BLaER1 (cell line): ENCODE data around the gene TRPM2.
"Not testable (repeated sequence)": the region's sequence is repeated elsewhere in the genome, so short reads cannot be mapped to it uniquely, and the experiment has no call there.

ENCODE experiments used
- H3K27ac ChIP-seq: shearing (Covaris generic); formaldehyde crosslinking; 2 replicates; pipeline ENCODE4 v1.8.1; 2022
- H3K27me3 ChIP-seq: shearing (Covaris generic); formaldehyde crosslinking; 2 replicates; pipeline ENCODE4 v1.8.1; 2022
- H3K36me3 ChIP-seq: shearing (Covaris generic); formaldehyde crosslinking; 2 replicates; pipeline ENCODE4 v1.8.1; 2022
- H3K4me1 ChIP-seq: shearing (Covaris generic); formaldehyde crosslinking; 2 replicates; pipeline ENCODE4 v1.8.1; 2022
- H3K4me2 ChIP-seq: shearing (Covaris generic); formaldehyde crosslinking; 2 replicates; pipeline ENCODE4 v1.8.1; 2022
- H3K4me3 ChIP-seq: shearing (Covaris generic); formaldehyde crosslinking; 2 replicates; pipeline ENCODE4 v1.8.1; 2022
- H3K9ac ChIP-seq: shearing (Covaris generic); formaldehyde crosslinking; 2 replicates; pipeline ENCODE4 v1.8.1; 2022
- H3K9me3 ChIP-seq: shearing (Covaris generic); formaldehyde crosslinking; 2 replicates; pipeline ENCODE4 v1.8.1; 2022
- H4K20me1 ChIP-seq: shearing (Covaris generic); formaldehyde crosslinking; 2 replicates; pipeline ENCODE4 v1.8.1; 2022
- Cebpa-rat ChIP-seq: shearing (Covaris generic); IDR thresholded peaks from 2 replicates; pipeline ENCODE4 v1.8.1; 2022

Gene TRPM2

DNA sequence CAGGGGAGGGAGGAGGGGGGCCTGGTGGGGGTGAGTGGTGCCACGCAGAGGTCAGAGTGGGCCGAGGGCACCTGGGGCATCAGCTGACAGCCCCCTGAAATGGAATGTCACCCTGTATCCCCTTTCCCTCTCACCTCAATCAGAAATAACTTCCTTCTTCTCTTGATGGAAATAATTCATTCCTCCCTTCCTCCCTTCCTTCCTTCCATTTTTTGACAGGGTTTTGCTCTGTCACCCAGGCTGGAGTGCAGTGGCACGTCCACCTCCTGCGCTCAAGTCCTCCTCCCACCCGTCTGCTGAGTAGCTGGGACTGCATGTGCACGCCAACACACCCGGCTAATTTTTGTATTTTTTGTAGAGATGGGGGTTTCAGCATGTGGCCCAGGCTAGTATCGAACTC, 53.5 kb downstream of the TRPM2 start:
- Histone ChIP-seq H4K20me1 (no peaks in the 10 kb centered on the region), H3K4me3 (no peak overlapping the region), H3K4me1 (peaks cover 7% of the 10 kb centered on the region), H3K27ac (no peak overlapping the region), H3K4me2 (no peak overlapping the region), H3K9ac (no peak overlapping the region), H3K27me3 (no peaks in the 10 kb centered on the region), H3K9me3 (peaks cover 67% of the 10 kb centered on the region), H3K36me3 (peaks cover 93% of the 10 kb centered on the region)
- TF ChIP-seq Cebpa-rat = no peak

GRCh38 chr21:44407493-44407892, 54.1 kb downstream of the TRPM2 start:
- Histone ChIP-seq H3K4me3 (no peak overlapping the region), H3K27ac (no peak overlapping the region), H3K4me1 (peaks cover 1% of the 10 kb centered on the region; the same call in 1 of the 2 replicates), H3K4me2 (no peak overlapping the region), H3K9me3 (peaks cover 68% of the 10 kb centered on the region), H3K9ac (no peak overlapping the region), H4K20me1 (no peaks in the 10 kb centered on the region), H3K27me3 (no peaks in the 10 kb centered on the region), H3K36me3 (peaks cover 91% of the 10 kb centered on the region)
- TF ChIP-seq Cebpa-rat = no peak

DNA sequence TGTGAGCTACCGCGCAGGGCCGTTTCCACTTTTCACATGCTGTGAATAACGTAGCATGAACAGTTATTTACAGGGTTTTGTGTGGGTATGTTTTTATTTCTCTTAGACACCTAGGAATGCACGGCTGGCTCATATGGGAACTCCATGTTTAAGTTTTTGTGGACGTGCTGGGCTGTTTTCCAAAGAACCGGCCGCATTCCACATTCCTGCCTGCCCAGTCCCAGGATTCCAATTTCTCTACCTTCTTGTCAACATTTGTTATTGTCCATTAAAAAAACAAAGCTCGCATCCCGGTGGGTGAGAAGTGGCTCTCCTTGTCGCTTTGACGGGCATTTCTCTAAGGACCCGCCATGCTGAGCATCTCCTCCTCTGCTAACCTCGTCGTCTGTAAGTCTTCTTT, 54.8 kb downstream of the TRPM2 start:
- H3K4me3 ChIP-seq = no peak overlapping the region
- TF ChIP-seq Cebpa-rat = no peak
- no peak overlapping the region for H3K9ac ChIP-seq
- no peak overlapping the region for H3K4me2 ChIP-seq
- no peaks in the 10 kb centered on the region for H3K27me3 ChIP-seq
- H4K20me1 ChIP-seq = no peaks in the 10 kb centered on the region
- peaks cover 64% of the 10 kb centered on the region for H3K9me3 ChIP-seq
- H3K4me1 ChIP-seq = no peaks in the 10 kb centered on the region
- H3K36me3 ChIP-seq = peaks cover 91% of the 10 kb centered on the region
- H3K27ac ChIP-seq = no peak overlapping the region

- Histone ChIP-seq H3K9me3 (peaks cover 76% of the 10 kb centered on the region), H3K36me3 (peaks cover 94% of the 10 kb centered on the region), H3K4me3 (no peak overlapping the region), H3K4me1 (no peaks in the 10 kb centered on the region), H3K4me2 (no peak overlapping the region), H3K27me3 (no peaks in the 10 kb centered on the region), H4K20me1 (no peaks in the 10 kb centered on the region), H3K9ac (no peak overlapping the region), H3K27ac (no peak overlapping the region)
- TF ChIP-seq Cebpa-rat = no peak
Measured at GRCh38 chr21:44413566-44414290, 60.3 kb downstream of the TRPM2 start.

- no peak overlapping the region for H3K27ac ChIP-seq
- H3K36me3 ChIP-seq = peaks cover 94% of the 10 kb centered on the region
- no peak overlapping the region for H3K4me2 ChIP-seq
- no peak overlapping the region for H3K4me3 ChIP-seq
- H4K20me1 ChIP-seq = no peaks in the 10 kb centered on the region
- H3K9me3 ChIP-seq = peaks cover 76% of the 10 kb centered on the region
- no peak for TF ChIP-seq Cebpa-rat
- H3K9ac ChIP-seq = no peak overlapping the region
- H3K4me1 ChIP-seq = no peaks in the 10 kb centered on the region
- H3K27me3 ChIP-seq = no peaks in the 10 kb centered on the region
Measured at GRCh38 chr21:44414291-44415072, 61.1 kb downstream of the TRPM2 start.

GRCh38 chr21:44415073-44416025, 61.9 kb downstream of the TRPM2 start:
- peaks cover 3% of the 10 kb centered on the region for H3K4me1 ChIP-seq
- H3K9me3 ChIP-seq = peaks cover 77% of the 10 kb centered on the region
- TF ChIP-seq Cebpa-rat = no peak
- H3K4me3 ChIP-seq = no peak overlapping the region
- H3K27ac ChIP-seq = no peak overlapping the region
- H3K4me2 ChIP-seq = no peak overlapping the region
- no peaks in the 10 kb centered on the region for H4K20me1 ChIP-seq
- no peak overlapping the region for H3K9ac ChIP-seq
- no peaks in the 10 kb centered on the region for H3K27me3 ChIP-seq
- peaks cover 95% of the 10 kb centered on the region for H3K36me3 ChIP-seq

DNA sequence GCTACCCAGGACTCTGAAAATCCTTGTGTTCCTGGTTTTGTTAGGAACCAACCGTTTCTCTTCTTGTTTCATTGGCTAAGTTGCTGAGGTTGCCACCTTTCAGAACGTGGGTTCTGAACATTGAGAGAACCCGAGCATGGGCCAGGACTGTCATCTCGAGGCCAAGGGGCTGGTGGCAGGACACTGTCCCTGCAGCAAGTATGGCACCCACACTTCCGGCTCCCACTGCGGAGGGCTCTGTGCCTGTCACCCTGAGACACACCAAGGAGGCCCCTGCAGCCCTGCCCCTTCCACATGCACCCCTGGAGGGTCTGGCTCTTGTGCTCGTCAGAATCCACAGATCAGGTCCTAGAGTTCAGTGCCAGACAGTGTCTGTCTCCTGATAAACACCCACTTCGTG, 62.8 kb downstream of the TRPM2 start:
- Histone ChIP-seq H4K20me1 (no peaks in the 10 kb centered on the region), H3K9me3 (peaks cover 74% of the 10 kb centered on the region), H3K4me1 (peaks cover 12% of the 10 kb centered on the region), H3K4me3 (no peak overlapping the region), H3K4me2 (no peak overlapping the region), H3K36me3 (peaks cover 98% of the 10 kb centered on the region), H3K27ac (no peak overlapping the region), H3K27me3 (no peaks in the 10 kb centered on the region), H3K9ac (no peak overlapping the region)
- no peak for TF ChIP-seq Cebpa-rat

GRCh38 chr21:44417621-44418107, 64.2 kb downstream of the TRPM2 start:
- H3K27ac ChIP-seq, H3K4me3 ChIP-seq, H4K20me1 ChIP-seq, H3K9ac ChIP-seq, H3K27me3 ChIP-seq, H3K4me2 ChIP-seq: not testable (repeated sequence)
- H3K36me3 ChIP-seq = peaks cover 91% of the 10 kb centered on the region
- peaks cover 26% of the 10 kb centered on the region for H3K4me1 ChIP-seq
- H3K9me3 ChIP-seq = peaks cover 66% of the 10 kb centered on the region

DNA sequence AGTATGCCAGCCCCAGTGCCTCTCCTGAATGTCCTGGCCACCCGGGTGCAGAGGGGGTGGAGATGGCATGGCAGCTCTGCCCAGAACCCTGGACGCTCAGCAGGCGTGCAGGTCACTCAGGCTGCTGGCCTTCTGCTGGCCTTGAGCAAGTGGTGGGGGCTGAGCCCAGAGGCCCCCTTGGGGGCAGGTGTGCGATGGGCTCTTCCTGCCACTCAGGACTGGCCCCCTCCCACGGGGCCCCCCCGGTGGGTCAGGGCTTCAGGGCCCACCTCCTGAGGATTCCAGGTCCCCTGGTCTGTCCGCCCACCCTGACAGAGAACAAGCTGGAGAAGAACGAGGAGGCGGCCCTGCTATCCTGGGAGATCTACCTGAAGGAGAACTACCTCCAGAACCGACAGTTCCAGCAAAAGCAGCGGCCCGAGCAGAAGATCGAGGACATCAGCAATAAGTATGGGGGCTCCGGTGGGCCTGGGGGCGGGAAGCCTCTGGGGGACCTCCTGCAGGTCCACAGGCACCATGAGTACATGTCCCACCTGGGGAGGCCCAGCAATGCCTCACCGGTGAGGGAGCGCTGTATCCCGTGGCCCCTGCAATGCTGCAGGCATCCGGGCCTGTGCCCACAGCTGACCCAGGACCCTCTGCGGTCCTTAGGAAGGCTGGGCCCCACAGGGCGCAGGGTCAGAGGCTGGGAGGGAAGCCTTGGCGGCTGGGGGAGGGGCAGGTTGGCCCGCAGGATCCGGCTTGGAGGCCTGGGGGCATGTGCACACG, 64.9 kb downstream of the TRPM2 start:
- Histone ChIP-seq H3K27me3 (no peaks in the 10 kb centered on the region), H3K4me3 (no peak overlapping the region), H4K20me1 (no peaks in the 10 kb centered on the region), H3K27ac (no peak overlapping the region), H3K4me2 (no peak overlapping the region), H3K9me3 (peaks cover 66% of the 10 kb centered on the region), H3K9ac (no peak overlapping the region), H3K36me3 (peaks cover 85% of the 10 kb centered on the region), H3K4me1 (peaks cover 30% of the 10 kb centered on the region)
- TF ChIP-seq Cebpa-rat = no peak
